Measurements from ENCODE around the gene HOMER3.

HOMER3 gene

GRCh38 chr19:18889949-18890745 is 50.9 kb downstream of the HOMER3 start:
- Histone ChIP-seq H3K27ac (replicated peaks) (no peak overlapping the region), H3K4me3 (replicated peaks; ENCODE audit: insufficient read depth, low read length) (no peak overlapping the region), H3K27me3 (ENCODE audit: insufficient read depth, poor library complexity, severe bottlenecking) (peaks cover 16% of the 10 kb centered on the region)
- TF ChIP-seq CTCF (IDR thresholded peaks at IDR 0.05; ENCODE audit: insufficient read depth, low read length) (no peak), POLR2AphosphoS5 (IDR thresholded peaks at IDR 0.05; ENCODE audit: low read depth) (no peak), SPI1 (IDR thresholded peaks at IDR 0.05; ENCODE audit: borderline replicate concordance, low read depth) (no peak), REST (IDR thresholded peaks at IDR 0.05; ENCODE audit: insufficient replicate concordance, low read depth) (no peak), GABPA (IDR thresholded peaks at IDR 0.05; ENCODE audit: low read depth) (no peak)
- DNase-seq (ENCODE audit: low read depth in 1 of 2, low spot score in 1 of 2), result no peak

- Histone ChIP-seq H3K27ac (replicated peaks) (no peak overlapping the region), H3K4me3 (replicated peaks; ENCODE audit: insufficient read depth, low read length) (no peak overlapping the region), H3K27me3 (ENCODE audit: insufficient read depth, poor library complexity, severe bottlenecking) (no peaks in the 10 kb centered on the region)
- TF ChIP-seq REST (IDR thresholded peaks at IDR 0.05; ENCODE audit: insufficient replicate concordance, low read depth), result no peak
- TF ChIP-seq POLR2AphosphoS5 (IDR thresholded peaks at IDR 0.05; ENCODE audit: low read depth), result no peak
- no peak for TF ChIP-seq SPI1 (IDR thresholded peaks at IDR 0.05; ENCODE audit: borderline replicate concordance, low read depth)
- TF ChIP-seq CTCF (IDR thresholded peaks at IDR 0.05; ENCODE audit: insufficient read depth, low read length), result no peak
- TF ChIP-seq GABPA (IDR thresholded peaks at IDR 0.05; ENCODE audit: low read depth), result no peak
- DNase-seq (ENCODE audit: low read depth in 1 of 2, low spot score in 1 of 2), result no peak
These were observed 54.0 kb downstream of the HOMER3 start for GRCh38 chr19:18886972-18887371.

- H3K27me3 ChIP-seq (ENCODE audit: insufficient read depth, poor library complexity, severe bottlenecking), result no peaks in the 10 kb centered on the region
- DNase-seq (ENCODE audit: low read depth in 1 of 2, low spot score in 1 of 2), result no peak
- no peak overlapping the region for H3K27ac ChIP-seq (replicated peaks)
- TF ChIP-seq CTCF (IDR thresholded peaks at IDR 0.05; ENCODE audit: insufficient read depth, low read length) (no peak), POLR2AphosphoS5 (IDR thresholded peaks at IDR 0.05; ENCODE audit: low read depth) (no peak)
- H3K4me3 ChIP-seq (replicated peaks; ENCODE audit: insufficient read depth, low read length), result no peak overlapping the region
These were observed 57.3 kb downstream of the HOMER3 start for GRCh38 chr19:18883526-18884304.
